SJSA1 (cell line): ENCODE measurements around the gene CCDC6. TPM values are rescaled to one million over a fixed set of nuclear protein-coding genes. Genes with fewer than 3 reads are reported as not detected.
"Not testable (repeated sequence)": the region's sequence is repeated elsewhere in the genome, so short reads cannot be mapped to it uniquely, and the experiment has no call there.

Experiments
- DNase-seq, 2 experiments: peaks; one replicate each; pipeline ENCODE4 v3.0.0-alpha.2; 2015 to 2020; ENCODE audit warnings: low spot score in 2 of 2, low read depth in 1 of 2
- H3K27ac ChIP-seq: fragments of 250-450 bp; sonication (Bioruptor Pico); 2 replicates; pipeline ENCODE4 v1.5.1; 2020; ENCODE audit warnings: mild to moderate bottlenecking, moderate library complexity
- H3K27me3 ChIP-seq: fragments of 250-450 bp; sonication (Bioruptor Pico); replicated peaks from 2 replicates; pipeline ENCODE4 v1.5.1; 2020; ENCODE audit warnings: mild to moderate bottlenecking, moderate library complexity
- H3K36me3 ChIP-seq: fragments of 250-450 bp; sonication (Bioruptor Pico); 2 replicates; pipeline ENCODE4 v1.5.1; 2020; ENCODE audit warnings: mild to moderate bottlenecking
- H3K4me1 ChIP-seq: fragments of 250-450 bp; sonication (Bioruptor Pico); replicated peaks from 2 replicates; pipeline ENCODE4 v1.6.1; 2021; ENCODE audit warnings: mild to moderate bottlenecking
- H3K4me3 ChIP-seq: fragments of 250-450 bp; sonication (Bioruptor Pico); 2 replicates; pipeline ENCODE4 v1.5.1; 2020; ENCODE audit warnings: mild to moderate bottlenecking
- H3K9me3 ChIP-seq: fragments of 250-450 bp; sonication (Bioruptor Pico); replicated peaks from 2 replicates; pipeline ENCODE4 v1.5.1; 2020; ENCODE audit warnings: mild to moderate bottlenecking
- total RNA-seq: library from RNA; depleted of rRNA; stranded (reverse); fragments of >200 nt; shearing (Covaris generic); gene quantifications from 2 replicates; pipeline ENCODE4 v1.2.3, GENCODE V29; 2014; rRNA removed

CCDC6 gene
- total RNA-seq, 1 experiment from 2014 or later = 18.1 TPM

DNA sequence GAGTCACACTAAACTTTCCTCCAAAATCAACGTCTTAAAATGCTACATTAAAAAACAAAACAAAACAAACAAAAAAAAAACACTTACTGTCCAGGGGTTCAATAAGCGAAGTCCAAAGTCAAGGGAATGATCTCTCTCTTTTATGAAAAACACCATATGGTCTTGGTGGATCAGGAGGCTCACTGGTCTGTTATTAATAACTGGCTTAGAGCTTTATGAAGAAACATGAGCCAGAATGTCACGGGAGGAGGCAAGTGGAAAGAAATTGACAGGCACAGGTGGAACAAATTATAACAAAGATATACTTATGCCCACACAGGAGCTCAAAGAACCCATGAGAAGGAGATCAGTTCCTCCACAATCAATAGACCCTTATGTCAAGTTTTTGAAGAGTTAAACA, 153.1 kb downstream of the CCDC6 start, which contains the start of gene MRLN:
MRLN (minus strand) TSS at position 189 of the 400 bp plus-strand sequence.
- H3K36me3 ChIP-seq = no peaks in the 10 kb centered on the region
- no peaks in the 10 kb centered on the region for H3K9me3 ChIP-seq
- peaks cover 9% of the 10 kb centered on the region for H3K4me1 ChIP-seq
- DNase-seq = no peak
- H3K27me3 ChIP-seq = 0 out of 2 replicates have a peak, but pooled peaks cover 3% of the 10 kb centered on the region
- H3K27ac ChIP-seq = no peak within 1 kb of the TSS
- H3K4me3 ChIP-seq = no peak within 1 kb of the TSS

DNA sequence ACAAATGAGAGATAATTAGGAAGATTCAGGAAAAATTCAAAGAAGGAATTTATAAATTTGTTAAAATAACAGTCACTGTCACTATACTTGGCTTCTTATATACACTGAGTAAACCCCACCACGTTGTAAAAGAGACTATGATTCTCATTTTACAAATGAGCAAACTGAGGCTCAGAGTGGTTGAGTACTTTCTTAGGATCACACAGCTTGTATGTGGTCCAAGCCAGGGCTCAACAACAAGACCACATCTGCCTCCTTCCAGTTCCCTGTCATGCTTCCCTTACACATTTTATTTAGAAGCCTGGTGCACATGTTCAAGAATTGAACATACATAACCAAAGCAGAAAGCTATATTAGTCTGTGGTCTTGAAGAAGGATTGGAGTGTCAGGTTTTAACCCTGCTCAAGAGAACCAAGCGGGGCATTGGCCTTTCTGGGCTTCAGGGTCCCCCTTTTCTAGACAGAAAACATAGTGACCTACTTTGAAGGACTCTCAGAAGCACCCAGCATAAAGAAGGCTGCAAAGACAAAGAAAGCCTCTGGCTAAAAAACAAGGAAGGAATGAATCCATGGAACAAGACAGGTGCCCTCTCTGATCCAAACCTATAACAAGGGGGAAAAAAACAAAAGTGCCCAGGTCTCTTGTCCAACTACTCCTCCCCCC, 153.9 kb downstream of the CCDC6 start:
- peak in 1 of 2 experiments; percentile 3 for DNase-seq
- H3K4me1 ChIP-seq = peaks cover 2% of the 10 kb centered on the region
- H3K36me3 ChIP-seq = no peaks in the 10 kb centered on the region
- H3K4me3 ChIP-seq = no peak overlapping the region
- 0 out of 2 replicates have a peak, but pooled peaks cover 3% of the 10 kb centered on the region for H3K27me3 ChIP-seq
- no peak overlapping the region for H3K27ac ChIP-seq
- H3K9me3 ChIP-seq = no peaks in the 10 kb centered on the region

- Histone ChIP-seq H3K27me3 (0 out of 2 replicates have a peak, but pooled peaks cover 3% of the 10 kb centered on the region), H3K4me1 (no peaks in the 10 kb centered on the region), H3K9me3 (no peaks in the 10 kb centered on the region), H3K4me3 (no peak overlapping the region), H3K27ac (no peak overlapping the region), H3K36me3 (no peaks in the 10 kb centered on the region)
- no peak for DNase-seq
Measured at GRCh38 chr10:59750155-59750945, 156.0 kb downstream of the CCDC6 start.

- Histone ChIP-seq H3K27ac (no peak overlapping the region), H3K4me1 (no peaks in the 10 kb centered on the region), H3K9me3 (no peaks in the 10 kb centered on the region), H3K36me3 (no peaks in the 10 kb centered on the region), H3K27me3 (0 out of 2 replicates have a peak, but pooled peaks cover 3% of the 10 kb centered on the region), H3K4me3 (no peak overlapping the region)
- DNase-seq = no peak
Measured at GRCh38 chr10:59748834-59749233, 157.5 kb downstream of the CCDC6 start.

- 0 out of 2 replicates have a peak, but pooled peaks cover 3% of the 10 kb centered on the region for H3K27me3 ChIP-seq
- DNase-seq = no peak
- H3K27ac ChIP-seq = no peak overlapping the region
- no peaks in the 10 kb centered on the region for H3K36me3 ChIP-seq
- peaks cover 6% of the 10 kb centered on the region; the same call in 1 of the 2 replicates for H3K4me1 ChIP-seq
- H3K9me3 ChIP-seq = no peaks in the 10 kb centered on the region
- no peak overlapping the region for H3K4me3 ChIP-seq
Measured at GRCh38 chr10:59745163-59745650, 161.1 kb downstream of the CCDC6 start.

DNA sequence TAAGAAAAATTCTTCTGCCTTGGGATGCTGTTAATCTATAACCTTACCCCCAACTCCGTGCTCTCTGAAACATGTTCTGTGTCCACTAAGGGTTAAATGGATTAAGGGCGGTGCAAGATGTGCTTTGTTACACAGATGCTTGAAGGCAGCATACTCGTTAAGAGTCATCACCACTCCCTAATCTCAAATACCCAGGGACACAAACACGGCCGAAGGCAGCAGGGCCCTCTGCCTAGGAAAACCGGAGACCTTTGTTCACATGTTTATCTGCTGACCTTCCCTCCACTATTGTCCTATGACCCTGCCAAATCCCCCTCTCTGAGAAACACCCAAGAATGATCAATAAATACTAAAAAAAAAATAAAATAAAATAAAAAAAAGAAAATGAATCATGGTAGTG, 161.6 kb downstream of the CCDC6 start:
- not testable (repeated sequence) for H3K9me3 ChIP-seq, H3K27me3 ChIP-seq, H3K4me3 ChIP-seq, DNase-seq, H3K36me3 ChIP-seq, H3K4me1 ChIP-seq, H3K27ac ChIP-seq

GRCh38 chr10:59744156-59744555, 162.2 kb downstream of the CCDC6 start:
- not testable (repeated sequence) for H3K4me3 ChIP-seq, H3K27me3 ChIP-seq, H3K27ac ChIP-seq, H3K9me3 ChIP-seq, H3K36me3 ChIP-seq, H3K4me1 ChIP-seq, DNase-seq

GRCh38 chr10:59741583-59741982, 164.8 kb downstream of the CCDC6 start:
- DNase-seq = no peak
- Histone ChIP-seq H3K27ac (no peak overlapping the region), H3K4me3 (no peak overlapping the region), H3K9me3 (no peaks in the 10 kb centered on the region), H3K27me3 (0 out of 2 replicates have a peak, but pooled peaks cover 4% of the 10 kb centered on the region), H3K4me1 (peaks cover 9% of the 10 kb centered on the region; the same call in 1 of the 2 replicates), H3K36me3 (no peaks in the 10 kb centered on the region)

GRCh38 chr10:59741048-59741447, 165.3 kb downstream of the CCDC6 start:
- H3K27me3 ChIP-seq = 0 out of 2 replicates have a peak, but pooled peaks cover 4% of the 10 kb centered on the region
- no peaks in the 10 kb centered on the region for H3K36me3 ChIP-seq
- H3K9me3 ChIP-seq = no peaks in the 10 kb centered on the region
- DNase-seq = no peak
- no peak overlapping the region for H3K27ac ChIP-seq
- no peak overlapping the region for H3K4me3 ChIP-seq
- peaks cover 9% of the 10 kb centered on the region; the same call in 1 of the 2 replicates for H3K4me1 ChIP-seq

Other genes with a start within 250 kb of the CCDC6 start
- gene SLC16A9, start 196.7 kb downstream of the CCDC6 start, total RNA-seq = 0.13 and 0.42 TPM in 2 replicates
- gene MRLN, start 153.1 kb downstream of the CCDC6 start, total RNA-seq = not detected in 2 replicates